CD4-positive, alpha-beta T cell treated with Interleukin-10 for 1 hour (primary cell): ENCODE data around the gene DNAL1.
"Not testable (repeated sequence)": the region's sequence is repeated elsewhere in the genome, so short reads cannot be mapped to it uniquely, and the experiment has no call there.

Experiments used
- DNase-seq: peaks from one replicate; pipeline ENCODE4 v3.0.0-alpha.2; 2020

DNAL1 gene

DNA sequence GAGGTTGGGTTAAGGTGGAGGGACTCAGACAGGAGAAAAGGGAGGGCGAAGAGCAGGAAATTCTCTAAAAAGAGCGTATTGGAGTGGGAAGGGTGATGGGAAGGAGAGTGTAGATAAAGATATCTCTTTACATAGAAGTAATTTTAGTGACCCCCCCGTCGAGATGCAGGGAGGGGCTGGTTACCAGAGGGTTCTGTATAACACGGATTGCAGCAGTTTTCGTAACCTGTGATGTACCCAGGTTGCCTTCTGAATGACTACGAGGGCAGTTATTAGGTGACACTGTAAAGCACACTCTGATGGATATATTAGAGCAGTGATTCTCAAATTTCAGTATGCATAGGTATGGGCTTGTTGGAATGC, 443 bp downstream of the DNAL1 start:
- DNase-seq: no peak

DNA sequence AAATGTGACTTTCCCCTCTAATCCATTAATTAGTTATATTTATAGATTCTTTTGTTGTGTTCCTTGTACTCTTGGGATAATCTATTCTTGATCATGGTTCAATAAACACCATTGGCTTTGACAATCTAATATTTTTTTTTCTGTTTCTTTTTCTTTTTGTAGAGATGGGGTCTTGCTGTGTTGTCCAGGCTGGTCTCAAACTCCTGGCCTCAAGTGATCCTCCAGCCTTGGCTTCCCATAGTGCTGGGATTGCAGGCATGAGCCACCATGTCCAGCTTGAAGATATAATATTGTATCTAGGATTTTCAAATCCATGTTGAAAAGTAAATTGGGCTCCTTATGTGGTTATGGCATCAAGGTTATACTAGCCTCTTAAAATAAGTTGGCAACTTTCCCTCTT, 6.2 kb downstream of the DNAL1 start:
- DNase-seq: no peak

DNA sequence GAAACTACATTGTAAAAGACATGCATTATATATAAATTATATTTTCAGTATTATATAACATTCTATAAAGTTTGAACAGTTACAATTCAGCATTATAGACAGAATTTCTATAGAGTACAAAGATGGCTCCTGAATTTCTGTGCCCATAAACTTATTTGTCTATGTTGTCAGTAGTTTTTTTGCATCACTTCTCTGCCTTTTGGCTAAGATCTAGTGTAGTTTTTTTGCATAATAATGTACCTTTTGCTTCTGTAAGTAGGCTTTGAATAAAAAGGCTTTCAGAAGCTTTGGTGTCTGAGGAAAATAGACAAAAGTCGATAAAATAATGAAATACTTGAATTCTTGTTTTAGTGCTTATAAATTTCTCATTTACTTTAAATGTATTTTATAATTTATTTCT, 11.1 kb downstream of the DNAL1 start:
- no peak for DNase-seq

DNA sequence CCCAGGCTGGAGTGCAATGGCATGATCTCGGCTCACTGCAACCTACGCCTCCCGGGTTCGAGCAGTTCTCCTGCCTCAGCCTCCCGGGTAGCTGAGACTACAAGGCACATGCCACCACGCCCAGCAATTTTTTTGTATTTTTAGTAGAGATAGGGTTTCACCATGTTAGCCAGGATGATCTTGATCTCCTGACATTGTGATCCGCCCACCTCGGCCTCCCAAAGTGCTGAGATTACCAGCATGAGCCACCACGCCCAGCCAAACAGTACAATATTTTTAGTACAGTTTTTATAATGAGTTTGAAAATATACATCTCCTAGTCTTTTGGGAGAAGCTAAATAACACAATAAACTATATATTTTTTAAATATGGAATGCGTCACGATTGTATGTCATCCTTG, 14.4 kb downstream of the DNAL1 start:
- not testable (repeated sequence) for DNase-seq

DNA sequence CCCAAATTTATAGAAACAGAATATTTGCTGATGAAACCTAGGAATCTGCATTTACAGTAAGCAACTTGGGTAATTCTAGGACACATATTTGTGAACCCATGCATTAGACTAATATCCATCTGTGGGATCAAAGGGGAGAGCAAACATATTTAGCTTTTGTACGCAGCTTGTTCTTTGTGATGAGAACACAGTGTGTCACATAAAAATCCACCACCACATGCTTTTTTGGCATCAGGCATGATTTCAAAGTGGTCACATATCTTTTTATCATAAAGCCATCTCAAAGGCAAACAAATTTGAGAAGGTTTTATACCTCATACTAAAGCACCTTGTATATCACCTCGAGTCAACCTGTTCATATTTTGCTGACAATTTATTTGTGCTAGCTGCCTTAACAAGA, 15.7 kb downstream of the DNAL1 start:
- no peak for DNase-seq

DNA sequence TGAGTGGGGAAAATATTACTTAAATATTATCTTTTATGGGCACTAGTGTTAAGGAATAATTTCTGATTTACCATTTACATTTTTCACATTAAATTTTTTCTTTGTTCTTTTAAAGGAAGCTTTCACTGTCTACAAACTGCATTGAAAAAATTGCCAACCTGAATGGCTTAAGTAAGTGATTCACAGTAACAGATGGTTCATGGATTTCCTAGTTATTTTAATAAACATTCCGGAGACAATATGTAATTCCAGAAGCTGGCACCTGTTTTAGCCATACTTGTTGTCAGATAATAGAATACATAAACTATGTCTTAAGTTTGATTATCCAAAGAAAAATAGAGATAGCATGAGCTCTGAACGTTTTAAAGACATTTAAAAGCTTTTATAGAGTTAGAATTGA, 17.1 kb downstream of the DNAL1 start:
- DNase-seq: no peak

DNA sequence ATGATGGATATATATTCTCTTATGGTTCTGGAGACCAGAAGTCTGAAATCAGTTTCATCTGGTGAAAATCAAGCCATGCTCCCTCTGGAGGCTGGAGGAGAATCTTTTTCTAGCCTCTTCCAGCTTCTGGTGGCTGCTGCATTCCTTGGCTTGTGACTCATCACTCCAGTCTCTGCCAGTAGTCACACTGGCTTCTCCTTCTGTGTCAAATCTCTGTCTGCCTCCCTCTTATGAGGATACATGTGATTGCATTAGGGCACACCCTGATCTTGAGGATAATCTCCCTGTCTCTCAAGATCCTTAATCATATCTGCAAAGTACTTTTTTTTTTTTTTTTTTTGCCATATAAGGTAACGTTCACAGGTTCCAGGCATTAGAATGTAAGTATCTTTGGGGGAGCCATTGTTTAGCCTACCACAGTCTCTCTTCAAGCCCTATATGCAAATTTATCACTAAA, 17.7 kb downstream of the DNAL1 start:
- no peak for DNase-seq

DNA sequence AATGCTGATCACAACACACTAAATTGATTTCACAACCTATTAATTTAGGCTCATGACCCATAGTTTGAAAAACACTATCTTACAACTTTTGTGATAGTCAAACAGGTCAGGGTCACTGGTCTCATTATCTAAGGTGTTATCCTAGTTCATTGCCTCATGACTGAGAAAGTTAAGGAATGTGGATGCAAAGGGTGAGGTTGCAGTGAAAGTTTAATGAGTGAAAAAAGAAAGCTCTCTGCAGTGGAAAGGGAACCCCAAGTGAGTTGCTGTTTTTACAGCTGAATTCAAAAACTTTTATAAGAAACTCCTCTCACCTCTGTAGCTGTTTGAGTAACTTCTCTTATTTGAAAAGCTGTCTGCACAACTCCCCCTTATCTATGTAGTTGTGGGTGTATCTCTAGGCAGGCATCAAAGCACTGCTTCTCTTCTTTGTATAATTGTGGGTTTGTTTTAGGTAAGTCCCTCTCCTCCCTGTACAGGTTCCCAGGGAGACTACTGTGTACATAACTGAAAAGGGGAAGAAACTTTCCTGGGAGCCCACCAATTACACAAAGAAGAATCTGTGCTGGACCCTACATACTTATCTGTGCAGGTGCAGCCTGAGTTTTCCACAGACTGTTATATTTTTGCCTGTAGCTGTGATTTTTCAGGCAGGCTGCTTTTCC, 18.9 kb downstream of the DNAL1 start:
- no peak for DNase-seq

DNA sequence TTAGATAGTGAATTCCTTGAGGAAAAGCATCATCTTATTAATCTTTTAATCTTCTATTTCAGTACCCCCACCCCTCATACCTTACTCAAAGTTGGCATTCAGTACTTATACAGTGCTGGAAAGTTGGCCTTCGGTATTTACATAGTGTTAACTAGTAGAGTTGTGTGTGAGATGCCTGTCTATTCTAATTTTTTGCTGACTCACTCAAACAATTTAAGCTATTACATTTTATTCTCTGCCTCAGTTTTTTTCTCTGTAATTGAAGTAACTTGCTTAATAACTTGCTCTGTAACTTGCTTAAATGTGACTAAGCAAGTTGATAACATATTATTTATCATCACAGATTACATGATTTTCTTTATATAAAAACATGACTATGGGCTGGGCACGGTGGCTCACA, 20.3 kb downstream of the DNAL1 start:
- no peak for DNase-seq

DNA sequence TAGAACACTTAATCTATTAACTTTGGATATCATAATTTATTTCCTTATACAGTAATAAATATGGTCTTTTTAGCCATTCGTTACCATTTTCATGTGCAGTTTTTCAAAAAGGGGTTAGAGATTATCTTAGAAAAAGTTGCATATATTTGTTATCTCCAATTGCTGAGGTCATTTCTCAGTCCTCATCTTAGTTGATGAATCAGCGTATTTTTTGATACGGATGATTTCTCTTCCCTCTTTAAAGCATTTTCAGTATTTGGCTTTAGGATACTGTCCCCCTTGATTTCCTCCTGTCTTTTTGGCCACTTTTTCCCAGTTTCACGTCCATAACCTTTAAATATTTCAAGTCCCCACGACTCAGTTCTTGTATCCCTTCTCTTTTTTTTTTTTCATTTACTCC, 21.8 kb downstream of the DNAL1 start:
- DNase-seq: no peak

DNA sequence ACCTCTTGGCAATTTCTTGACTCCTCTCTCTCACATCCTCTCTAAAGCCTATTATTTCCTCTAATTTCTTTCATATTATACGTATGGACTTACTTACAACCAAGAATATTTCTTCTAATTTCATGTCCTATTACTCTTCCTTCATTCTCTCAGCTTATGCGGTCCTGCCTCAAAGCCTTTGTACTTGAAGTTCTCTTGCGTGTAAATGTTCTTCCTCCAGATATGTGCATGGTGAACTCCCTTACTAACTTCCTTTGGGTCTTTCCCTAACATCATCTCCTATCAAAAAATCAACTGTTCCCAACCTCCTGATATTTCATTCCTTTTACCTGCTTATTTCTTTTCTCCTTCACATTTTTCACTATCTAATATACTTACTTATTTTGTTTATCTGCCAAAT, 23.1 kb downstream of the DNAL1 start:
- DNase-seq: no peak

DNA sequence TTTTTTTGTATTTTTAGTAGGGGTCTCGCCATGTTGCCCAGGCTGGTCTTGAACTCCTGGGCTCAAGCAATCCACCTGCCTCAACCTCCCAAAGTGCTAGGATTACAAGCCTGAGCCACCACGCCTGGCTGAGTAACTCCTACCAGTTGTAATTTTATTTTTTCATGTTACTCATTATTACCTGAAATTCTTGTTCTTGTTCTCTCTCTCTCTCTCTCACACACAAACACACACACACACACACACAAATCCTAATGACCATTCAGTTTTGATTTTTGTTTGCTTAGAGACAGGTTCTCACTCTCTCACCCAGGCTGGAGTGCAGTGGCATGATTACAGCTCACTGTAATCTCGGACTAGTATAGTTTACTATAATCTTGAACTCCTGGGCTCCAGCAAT, 30.2 kb downstream of the DNAL1 start:
- no peak for DNase-seq

DNA sequence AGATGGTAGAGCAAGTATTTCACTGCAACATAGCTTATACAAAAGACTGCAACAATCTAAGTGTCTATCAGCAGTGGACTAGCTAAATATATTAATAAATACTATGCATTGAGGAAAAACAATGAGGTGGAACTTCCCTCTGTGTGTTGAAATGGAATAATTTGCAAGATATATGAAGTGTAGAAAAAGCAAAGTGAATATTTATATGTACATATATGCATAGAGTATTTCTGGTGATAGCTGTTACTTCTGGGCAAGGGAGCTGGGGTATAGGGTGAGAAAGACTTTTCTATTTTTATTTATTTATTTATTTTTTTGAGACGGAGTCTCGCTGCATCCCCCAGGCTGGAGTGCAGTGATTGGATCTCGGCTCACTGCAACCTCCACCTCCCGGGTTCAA, 33.9 kb downstream of the DNAL1 start:
- DNase-seq: no peak

DNA sequence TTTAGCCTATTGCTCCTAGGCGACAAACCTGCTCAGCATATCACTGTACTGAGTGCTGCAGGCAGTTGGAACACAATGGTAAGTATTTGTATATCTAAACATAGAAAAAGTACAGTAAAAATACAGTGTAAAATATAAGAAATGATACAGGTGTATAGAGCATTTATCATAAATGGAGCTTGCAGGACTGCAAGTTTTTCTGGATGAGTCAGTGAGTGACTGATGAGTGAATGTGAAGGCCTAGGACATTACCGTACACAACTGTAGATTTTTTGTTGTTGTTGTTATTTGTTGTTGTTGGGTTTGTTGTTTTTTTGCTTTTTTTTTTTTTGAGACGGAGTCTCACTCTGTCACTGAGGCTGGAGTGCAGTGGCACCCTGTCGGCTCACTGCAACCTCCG, 36.0 kb downstream of the DNAL1 start:
- no peak for DNase-seq

DNA sequence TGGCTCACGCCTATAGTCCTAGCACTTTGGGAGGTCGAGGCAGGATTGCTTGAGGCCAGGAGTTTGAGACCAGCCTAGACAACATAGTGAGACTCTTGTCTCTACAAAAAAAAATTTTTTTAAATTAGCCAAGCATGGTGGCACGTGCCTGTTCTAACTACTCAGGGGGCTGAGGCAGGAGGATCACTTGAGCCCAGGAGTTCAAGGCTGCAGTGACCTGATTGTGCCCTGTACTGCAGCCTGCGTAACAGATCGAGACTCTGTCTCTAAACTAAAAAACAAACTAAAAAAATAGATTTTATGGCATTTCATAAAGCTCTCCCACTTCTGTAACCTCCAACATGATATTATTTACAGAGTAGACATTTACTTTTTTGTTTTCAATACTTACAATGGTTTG, 39.8 kb downstream of the DNAL1 start:
- DNase-seq: no peak

DNA sequence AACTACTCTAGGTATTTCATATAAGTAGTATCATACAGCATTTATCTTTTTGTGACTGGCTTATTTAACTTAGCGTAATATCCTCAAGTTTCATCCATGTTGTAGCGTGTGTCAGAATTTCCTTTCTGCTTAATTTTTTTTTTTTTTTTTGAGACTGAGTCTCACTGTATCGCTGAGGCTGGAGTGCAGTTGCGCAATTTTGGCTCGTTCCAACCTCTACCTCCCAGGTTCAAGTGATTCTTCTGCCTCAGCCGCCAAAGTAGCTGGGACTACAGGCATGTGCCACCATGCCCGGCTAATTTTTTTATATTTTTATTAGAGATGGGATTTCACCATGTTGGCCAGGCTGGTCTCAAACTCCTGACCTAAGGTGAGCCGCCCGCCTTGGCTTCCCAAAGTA, 40.5 kb downstream of the DNAL1 start:
- DNase-seq: no peak

DNA sequence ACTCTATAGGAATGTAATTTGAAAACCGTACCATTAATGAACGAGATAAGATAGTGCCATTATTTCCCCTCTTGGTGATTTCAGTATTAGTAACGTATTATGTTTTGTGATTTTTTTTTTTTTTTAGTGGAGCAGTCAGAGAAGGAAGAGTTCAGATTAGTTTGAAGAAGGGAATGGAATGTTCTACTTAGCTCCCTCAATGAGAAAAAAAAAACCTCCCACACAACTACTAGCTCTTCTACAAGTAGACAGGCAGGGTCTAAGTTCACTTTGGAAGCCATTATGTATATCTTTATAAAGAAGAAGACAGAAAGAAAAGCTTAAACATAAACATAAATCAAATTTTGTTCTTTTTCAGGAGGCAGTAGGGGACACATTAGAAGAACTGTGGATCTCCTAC, 42.1 kb downstream of the DNAL1 start:
- DNase-seq: no peak

DNA sequence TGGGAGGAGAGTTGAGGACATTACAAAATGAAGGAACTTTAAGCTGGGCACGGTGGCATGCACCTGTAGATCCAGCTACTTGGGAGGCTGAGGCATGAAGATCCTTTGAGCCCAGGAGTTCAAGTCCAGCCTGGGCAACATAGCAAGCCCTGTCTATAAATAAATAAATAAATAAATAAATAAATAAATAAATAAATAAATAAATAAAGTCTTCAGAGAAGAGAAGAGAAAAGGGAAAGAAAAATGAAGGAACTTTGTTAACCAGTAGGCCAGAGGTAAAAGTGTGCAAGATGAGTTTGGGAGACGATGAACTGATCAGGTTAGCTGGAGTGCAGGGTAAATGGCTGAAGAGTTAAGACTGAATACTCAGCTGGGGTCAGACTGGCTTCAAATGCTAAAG, 49.3 kb downstream of the DNAL1 start:
- DNase-seq: no peak

DNA sequence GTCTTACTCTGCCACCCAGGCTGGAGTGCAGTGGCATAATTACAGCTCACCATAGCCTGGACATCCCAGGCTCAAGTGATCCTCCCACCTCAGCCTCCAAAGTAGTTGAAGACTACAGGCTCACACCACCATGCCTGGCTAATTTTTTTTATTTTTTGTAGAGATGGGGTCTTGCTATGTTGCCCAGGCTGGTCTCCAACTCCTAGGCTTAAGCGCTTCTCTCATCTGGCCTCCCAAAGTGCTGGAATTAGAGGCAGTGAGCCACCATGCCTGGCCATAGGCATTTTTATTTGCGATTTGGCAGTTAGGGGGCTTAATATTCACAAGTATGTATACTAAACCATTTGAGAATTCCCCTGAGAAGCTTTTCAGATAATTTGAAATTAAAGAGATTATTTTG, 50.3 kb downstream of the DNAL1 start:
- no peak for DNase-seq

DNA sequence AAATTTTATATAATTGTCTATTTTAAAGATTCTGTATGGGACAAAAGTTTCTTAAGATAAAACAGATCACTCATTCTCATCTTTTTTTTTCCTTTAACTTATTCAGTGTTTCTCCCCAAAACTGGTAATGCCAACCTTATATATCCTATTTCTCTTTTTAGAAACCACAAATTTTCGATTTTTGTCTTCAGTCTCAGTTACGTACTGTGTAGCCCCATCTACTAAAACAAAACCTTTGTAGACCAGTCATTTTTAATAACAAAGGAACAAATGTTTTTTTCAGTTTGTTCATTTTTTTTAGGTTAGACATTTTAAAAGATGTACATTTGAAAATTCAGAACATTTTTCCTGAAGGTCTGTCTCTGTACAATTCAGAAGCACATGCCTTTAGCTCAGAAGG, 51.2 kb downstream of the DNAL1 start:
- DNase-seq: no peak

DNA sequence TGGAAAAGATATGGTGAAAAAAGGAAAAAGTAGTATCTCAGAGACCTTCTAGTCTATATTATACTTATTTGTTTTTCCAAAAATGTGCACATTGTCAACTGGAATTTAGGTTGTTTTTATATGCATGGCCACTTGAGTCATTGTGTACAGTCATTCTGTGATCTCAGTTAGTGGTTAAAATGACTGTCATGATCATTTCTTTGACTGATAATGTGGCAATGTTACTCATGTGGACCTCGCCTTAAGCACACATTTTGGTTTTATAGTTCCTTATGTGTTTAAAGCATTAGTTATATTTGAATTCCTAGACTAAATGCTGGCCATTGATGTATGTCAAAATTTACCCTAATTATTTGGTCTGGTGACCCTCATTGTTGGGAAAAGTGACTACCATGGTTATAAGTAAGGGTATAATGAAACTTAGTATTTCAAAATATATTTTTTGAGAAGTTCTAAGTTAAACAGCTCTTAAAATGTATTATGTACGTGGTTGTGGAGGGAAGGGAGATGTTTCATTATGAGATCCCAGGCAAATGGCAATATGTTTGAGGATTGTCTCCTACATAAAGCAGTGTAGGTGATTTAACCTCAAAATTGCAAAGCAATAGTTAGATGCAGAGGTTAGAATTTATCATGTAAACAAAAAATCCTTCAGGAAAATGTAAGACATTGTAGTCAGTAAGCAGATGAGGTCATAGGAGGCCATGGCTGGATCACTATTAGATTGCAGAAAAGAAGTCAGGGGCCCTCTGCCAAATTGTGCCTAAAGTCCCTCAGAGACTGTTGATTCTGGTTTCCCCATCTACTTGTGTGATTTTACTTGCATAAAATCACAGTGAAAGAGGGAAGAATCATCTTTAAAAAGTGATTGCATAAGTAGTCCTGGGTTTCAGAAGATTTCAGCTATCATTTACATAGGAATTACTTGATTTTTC, 51.9 kb downstream of the DNAL1 start:
- no peak for DNase-seq

DNA sequence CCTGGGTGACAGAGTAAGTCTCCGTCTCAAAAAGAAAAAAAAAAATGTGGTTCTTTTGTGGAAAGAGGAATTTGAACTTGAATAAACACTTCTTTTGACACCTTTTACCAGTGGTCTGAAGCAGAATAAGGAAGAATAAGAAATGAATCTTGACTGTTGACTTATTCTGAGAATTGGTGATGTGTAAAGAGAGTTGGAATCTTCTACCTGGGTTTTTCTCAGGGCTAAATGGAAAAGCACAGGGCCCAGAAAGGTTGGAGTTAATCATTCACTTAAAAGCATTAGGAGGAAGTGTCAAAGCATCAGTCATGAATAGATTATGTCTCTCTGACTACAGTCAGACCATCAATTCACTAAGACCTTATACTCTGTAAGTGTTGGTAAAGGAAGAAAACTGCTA, 55.5 kb downstream of the DNAL1 start:
- no peak for DNase-seq

DNA sequence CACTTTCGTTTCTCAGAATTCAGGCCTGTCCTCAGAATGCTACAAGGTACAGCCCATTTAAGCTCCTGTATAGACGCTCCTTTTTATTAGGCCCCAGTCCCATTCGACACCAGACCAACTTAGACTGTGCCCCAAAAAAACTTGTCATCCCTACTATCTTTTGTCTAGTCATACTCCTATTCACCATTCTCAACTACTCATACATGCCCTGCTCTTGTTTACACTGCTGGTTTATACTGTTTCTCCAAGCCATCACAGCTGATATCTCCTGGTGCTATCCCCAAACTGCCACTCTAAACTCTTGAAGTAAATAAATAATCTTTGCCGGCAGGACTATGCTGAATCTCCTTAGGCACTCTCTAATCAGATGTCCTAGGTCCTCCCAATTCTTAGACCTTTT, 63.3 kb downstream of the DNAL1 start:
- DNase-seq: not testable (repeated sequence)

DNA sequence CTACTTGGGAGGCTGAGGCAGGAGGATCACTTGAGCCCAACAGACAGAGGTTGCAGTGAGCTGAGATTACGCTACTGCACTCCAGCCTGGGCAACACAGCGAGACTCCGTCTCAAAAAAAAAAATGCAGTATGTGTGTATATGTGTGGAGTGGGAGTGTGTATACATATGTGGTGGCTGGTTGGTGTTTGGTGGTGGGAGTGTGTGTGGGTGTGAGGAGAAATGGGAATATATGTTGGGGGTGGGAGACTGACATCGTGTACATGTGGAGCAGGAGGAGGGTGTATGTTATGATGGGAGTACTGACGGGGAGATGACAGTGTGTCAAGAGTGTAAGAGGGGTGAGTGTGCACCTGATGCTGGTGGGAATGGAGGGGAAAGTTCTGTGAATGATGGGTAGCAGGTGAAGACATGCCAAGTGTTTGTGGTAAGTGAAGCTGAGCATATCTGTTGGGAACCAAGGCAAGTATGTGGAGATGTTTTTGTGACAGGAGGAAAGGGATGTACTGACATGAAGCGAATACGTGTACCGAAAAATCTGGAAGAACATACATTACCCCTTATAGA, 65.2 kb downstream of the DNAL1 start:
- DNase-seq: no peak
